ENCODE data around the gene EIF5B. TPM values are rescaled to one million over a fixed set of nuclear protein-coding genes. Genes with fewer than 3 reads are reported as not detected.

Gene EIF5B
- total and polyA plus RNA-seq, 2 of the 8 experiments (the other 6 are each of a cell fraction or from before 2014, with no cell fraction given), result 10.7 to 64.5 TPM

GRCh38 chr2:99433340-99433739 is 96.2 kb downstream of the EIF5B start (continued):
- TF ChIP-seq CHD7 (IDR thresholded peaks at IDR 0.05; ENCODE audit: insufficient replicate concordance, low read length), result no peak
- TF ChIP-seq SP2 (IDR thresholded peaks at IDR 0.05; ENCODE audit: low read length), result no peak
- no peak for TF ChIP-seq KDM1A (IDR thresholded peaks at IDR 0.05; ENCODE audit: borderline replicate concordance, low read length)

Measured in H1 (cell line).